K562 (cell line): ENCODE results near the gene GTPBP2. TPM values are rescaled to one million over a fixed set of nuclear protein-coding genes. Genes with fewer than 3 reads are reported as not detected.

ENCODE experiments used
- ETV6 ChIP-seq, 3 experiments: fragments of 150-350 bp in 1 of 3; sonication (generic) in 1 of 3; formaldehyde crosslinking in 1 of 3; IDR thresholded peaks; 2 replicates each; pipeline versions ENCODE4 v1.6.1 to v1.8.0; 2014 to 2022; ENCODE audit warnings: borderline replicate concordance in 2 of 3, low read depth in 2 of 3, antibody characterized with exemption in 1 of 3, low read length in 1 of 3, mild to moderate bottlenecking in 1 of 3, missing genetic modification reagents in 1 of 3
- HDAC2 ChIP-seq: fragments of 450-650 bp; IDR thresholded peaks from 2 replicates; pipeline ENCODE4 v1.6.1; 2016; ENCODE audit warnings: mild to moderate bottlenecking
- IRF1 ChIP-seq: sonication (generic); formaldehyde crosslinking; IDR thresholded peaks from 2 replicates; pipeline ENCODE4 v1.8.0; 2022; ENCODE audit warnings: missing genetic modification reagents, mild to moderate bottlenecking, borderline replicate concordance
- JUNB ChIP-seq: fragments of 450-650 bp; formaldehyde crosslinking; conservative IDR thresholded peaks from 2 replicates; pipeline ENCODE4 v1.4.0; 2020; ENCODE audit warnings: mild to moderate bottlenecking
- MAFK ChIP-seq: IDR thresholded peaks from 2 replicates; pipeline ENCODE4 v1.6.1; 2011; ENCODE audit warnings: low read length, improper control_type of control experiment
- SREBF1 ChIP-seq: fragments of 150-350 bp; IDR thresholded peaks from 2 replicates; pipeline ENCODE4 v1.6.1; 2014; ENCODE audit warnings: antibody characterized with exemption, low read depth, low read length, borderline replicate concordance
- SREBF2 ChIP-seq: sonication (generic); formaldehyde crosslinking; IDR thresholded peaks from 2 replicates; pipeline ENCODE4 v1.4.0; 2020; ENCODE audit warnings: mild to moderate bottlenecking, missing genetic modification reagents
- TCF3 ChIP-seq: sonication (generic); formaldehyde crosslinking; IDR thresholded peaks from 2 replicates; pipeline ENCODE4 v1.4.0; 2020; ENCODE audit warnings: mild to moderate bottlenecking, missing genetic modification reagents
- XRCC3 ChIP-seq: fragments of 450-650 bp; IDR thresholded peaks from 2 replicates; pipeline ENCODE4 v1.6.1; 2017; ENCODE audit warnings: mild to moderate bottlenecking, moderate library complexity
- ZNF121 ChIP-seq: sonication (generic); formaldehyde crosslinking; conservative IDR thresholded peaks from 2 replicates; pipeline ENCODE4 v1.8.0; 2022; ENCODE audit warnings: missing genetic modification reagents
- ZNF398 ChIP-seq: fragments of 250-450 bp; sonication (Bioruptor Pico); IDR thresholded peaks from 2 replicates; pipeline ENCODE4 v1.8.0; 2021; ENCODE audit warnings: moderate library complexity, mild to moderate bottlenecking, inconsistent platforms
- ZNF695 ChIP-seq: fragments of 450-650 bp; formaldehyde crosslinking; IDR thresholded peaks from 2 replicates; pipeline ENCODE4 v1.4.0; 2020; ENCODE audit warnings: mild to moderate bottlenecking, moderate library complexity
- polyA plus RNA-seq, 8 experiments: library from polyadenylated mRNA; depleted of rRNA in 4 of 8; stranded (reverse) in 5 of 8; unstranded in 3 of 8; fragments of >200 nt; fragmentation: Nextera tagmentation in 2 of 8; fragmentation: Illumina TruSeq in 1 of 8; extraction: Ambion mirVana in 2 of 8; extraction: Trizol in 1 of 8; gene quantifications; 2 replicates each; pipeline versions ENCODE4 v1.2.1 to v1.2.3, GENCODE V29; 2011 to 2014; ENCODE audit warnings: inconsistent platforms in 1 of 8, missing spikeins in 1 of 8
- total RNA-seq, 7 experiments: library from RNA; depleted of rRNA in 6 of 7; stranded (reverse); fragments of >200 nt in 6 of 7; fragmentation: Illumina TruSeq in 2 of 7; extraction: Trizol in 2 of 7; gene quantifications; 2 replicates each; pipeline versions ENCODE4 v1.2.1 to v1.2.3, GENCODE V29; 2011 to 2021; ENCODE audit warnings: low replicate concordance in 1 of 7
- TF ChIP-seq, protein P1 (sequence below): IDR thresholded peaks from 2 replicates; pipeline ENCODE4 v1.6.1; 2014; ENCODE audit warnings: antibody characterized with exemption

The GTPBP2 gene
- total and polyA plus RNA-seq, 9 of the 15 experiments (the other 6 are each of a cell fraction or from before 2014, with no cell fraction given), result 48.4 to 196 (median 111) TPM

DNA sequence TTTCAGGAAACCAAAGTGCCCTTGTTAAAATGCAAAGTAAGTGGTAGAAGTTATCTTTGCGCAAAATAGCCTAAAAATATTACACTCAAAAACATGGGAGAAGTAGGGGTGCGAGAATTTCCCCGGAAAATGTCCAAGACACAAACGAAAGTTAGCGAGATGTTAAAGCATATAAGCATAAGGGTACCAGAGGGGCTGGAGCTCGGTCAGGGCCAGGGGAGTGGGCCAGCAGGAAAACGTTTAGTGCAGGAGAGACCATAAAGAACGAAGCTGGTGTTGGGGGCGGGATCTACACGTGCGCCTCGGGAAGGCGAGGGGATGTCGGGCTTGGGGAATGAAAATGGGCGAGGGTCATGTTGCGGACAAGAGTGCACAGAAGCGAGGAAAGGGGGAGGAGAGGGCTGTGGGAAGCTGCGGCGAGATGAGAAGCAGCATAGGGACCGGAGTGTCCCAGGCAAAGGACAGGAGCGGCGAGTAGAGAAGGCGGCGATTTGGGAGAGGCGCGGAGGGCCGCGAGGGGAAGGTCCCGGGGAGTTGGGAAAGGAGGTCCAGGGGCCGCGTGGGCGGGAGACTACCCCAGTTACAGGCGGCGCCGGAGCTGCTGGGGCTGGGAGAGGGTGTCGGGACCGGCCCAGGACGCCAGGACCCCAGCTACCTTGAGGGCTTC, 53.8 kb downstream of the GTPBP2 start (continued):
- TF ChIP-seq XRCC3, result no peak
- TF ChIP-seq MAFK, result no peak
- no peak for TF ChIP-seq ZNF398
- no peak for TF ChIP-seq ZNF695 (CRISPR knock-in tag)
- TF ChIP-seq ETV6 (IDR thresholded peaks at IDR 0.05; ENCODE audit: borderline replicate concordance in 1 of 2, low read depth in 2 of 2, low read length in 1 of 2), result no peak
- no peak; the same call in 1 of the 2 replicates for TF ChIP-seq ETV6 (CRISPR knock-in tag; IDR thresholded peaks at IDR 0.05; ENCODE audit: borderline replicate concordance)
- no peak for TF ChIP-seq ZNF121 (CRISPR knock-in tag)
- TF ChIP-seq, protein P1, sequence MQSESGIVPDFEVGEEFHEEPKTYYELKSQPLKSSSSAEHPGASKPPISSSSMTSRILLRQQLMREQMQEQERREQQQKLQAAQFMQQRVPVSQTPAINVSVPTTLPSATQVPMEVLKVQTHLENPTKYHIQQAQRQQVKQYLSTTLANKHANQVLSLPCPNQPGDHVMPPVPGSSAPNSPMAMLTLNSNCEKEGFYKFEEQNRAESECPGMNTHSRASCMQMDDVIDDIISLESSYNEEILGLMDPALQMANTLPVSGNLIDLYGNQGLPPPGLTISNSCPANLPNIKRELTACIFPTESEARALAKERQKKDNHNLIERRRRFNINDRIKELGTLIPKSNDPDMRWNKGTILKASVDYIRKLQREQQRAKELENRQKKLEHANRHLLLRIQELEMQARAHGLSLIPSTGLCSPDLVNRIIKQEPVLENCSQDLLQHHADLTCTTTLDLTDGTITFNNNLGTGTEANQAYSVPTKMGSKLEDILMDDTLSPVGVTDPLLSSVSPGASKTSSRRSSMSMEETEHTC, result no peak; the same call in 1 of the 2 replicates
- no peak for TF ChIP-seq JUNB
- no peak for TF ChIP-seq TCF3 (CRISPR knock-in tag)
- TF ChIP-seq SREBF2 (CRISPR knock-in tag), result no peak
- TF ChIP-seq HDAC2, result peak; percentile 87
- TF ChIP-seq SREBF1, result 0 out of 2 replicates have a peak, but pooled peaks have one; percentile 3
- TF ChIP-seq IRF1 (CRISPR knock-in tag), result 0 out of 2 replicates have a peak, but pooled peaks have one; percentile 7
